Gastrocnemius medialis (tissue), 4 donors: Measurements from ENCODE around the gene RUFY3. TPM values are rescaled to one million over a fixed set of nuclear protein-coding genes. Genes with fewer than 3 reads are reported as not detected.
A peak's percentile ranks its signal among the peaks of the same experiment; 100 is the strongest.

Experiments
- ATAC-seq, 2 donors: fragments of 150-250 bp; one replicate each; pipeline ENCODE4 v1.9.1; 2016
- DNase-seq, 2 donors: peaks; one replicate each; pipeline ENCODE4 v3.0.0-alpha.2; 2019
- H3K27ac ChIP-seq, 4 donors: fragments of 200-600 bp; sonication (generic); 1 replicate in 1 of 4; 2 replicates in 3 of 4; pipeline ENCODE4 v1.5.1; 2016 to 2018; ENCODE audit warnings: mild to moderate bottlenecking in 2 of 4, moderate library complexity in 1 of 4
- H3K27me3 ChIP-seq, 3 donors: fragments of 200-600 bp; sonication (generic) in 2 of 3; 1 replicate in 1 of 3; 2 replicates in 2 of 3; pipeline versions ENCODE4 v1.5.1 to v1.6.0; 2016 to 2019; ENCODE audit warnings: mild to moderate bottlenecking in 1 of 3, moderate library complexity in 1 of 3
- H3K36me3 ChIP-seq, 2 donors: fragments of 200-600 bp; sonication (generic) in 1 of 2; one replicate each; pipeline ENCODE4 v1.5.1; 2017 to 2018
- H3K4me1 ChIP-seq, 2 donors: fragments of 200-600 bp; sonication (generic) in 1 of 2; one replicate each; pipeline ENCODE4 v1.5.1; 2016 to 2017; ENCODE audit warnings: mild to moderate bottlenecking in 2 of 2
- H3K4me3 ChIP-seq, 4 donors: fragments of 200-600 bp; sonication (generic) in 3 of 4; 1 replicate in 1 of 4; 2 replicates in 3 of 4; pipeline ENCODE4 v1.5.1; 2016 to 2019; ENCODE audit warnings: mild to moderate bottlenecking in 2 of 4
- H3K9me3 ChIP-seq, 3 donors: fragments of 200-600 bp; sonication (generic) in 2 of 3; 1 replicate in 1 of 3; 2 replicates in 2 of 3; pipeline ENCODE4 v1.5.1; 2016 to 2019
- POLR2A ChIP-seq, 2 donors: fragments of 450-650 bp; IDR thresholded peaks; one replicate each; pipeline ENCODE4 v1.6.1; 2017; ENCODE audit warnings: antibody characterized with exemption in 2 of 2, mild to moderate bottlenecking in 2 of 2, moderate library complexity in 2 of 2
- in situ Hi-C, 4 donors: fragments of 200-750 bp; cut with MboI; loops; one replicate each; pipeline versions ENCODE4 v1.15.0 to v1.8.0; 2017; ENCODE audit warnings: low sequenced_read_pairs in 4 of 4
- intact Hi-C: fragments of 100-400 bp; cut with DNase I; formaldehyde crosslinking; loops from one replicate; pipeline ENCODE4 v1.15.1; 2023; ENCODE audit warnings: low total_unique reads
- total RNA-seq, 4 donors: library from RNA; depleted of rRNA; stranded (reverse); fragments of >200 nt; gene quantifications; one replicate each; pipeline versions ENCODE4 v1.1.0 to v1.2.3, GENCODE V29; 2016
- TF ChIP-seq, protein P1 (sequence below), 5 experiments: fragments of 450-650 bp in 3 of 5; fragments of 200-600 bp in 2 of 5; sonication (generic) in 2 of 5; IDR thresholded peaks in 4 of 5; conservative IDR thresholded peaks in 1 of 5; 1 replicate in 4 of 5; 2 replicates in 1 of 5; pipeline ENCODE4 v1.5.1; 2016 to 2019; ENCODE audit warnings: antibody characterized with exemption in 5 of 5, mild to moderate bottlenecking in 3 of 5, moderate library complexity in 3 of 5

The RUFY3 gene
- total RNA-seq, 4 donors from 2014 or later = 30.9 to 41.8 (median 37.2) TPM

GRCh38 chr4:70778888-70779422 is 57.2 kb downstream of the RUFY3 start:
- H3K27ac ChIP-seq = peak overlapping the region in 1 of 4 donors; percentile 19
- H3K36me3 ChIP-seq = peaks cover 0 to 47% of the 10 kb centered on the region in 2 donors
- in situ Hi-C loops = no loop called here

GRCh38 chr4:70783096-70783495 is 61.3 kb downstream of the RUFY3 start:
- Histone ChIP-seq H3K9me3 (no peaks in the 10 kb centered on the region), H3K36me3 (peaks cover 2 to 56% of the 10 kb centered on the region in 2 donors), H3K27ac (no peak overlapping the region), H3K4me1 (no peaks in the 10 kb centered on the region), H3K27me3 (no peaks in the 10 kb centered on the region), H3K4me3 (no peak overlapping the region)
- TF ChIP-seq, protein P1, sequence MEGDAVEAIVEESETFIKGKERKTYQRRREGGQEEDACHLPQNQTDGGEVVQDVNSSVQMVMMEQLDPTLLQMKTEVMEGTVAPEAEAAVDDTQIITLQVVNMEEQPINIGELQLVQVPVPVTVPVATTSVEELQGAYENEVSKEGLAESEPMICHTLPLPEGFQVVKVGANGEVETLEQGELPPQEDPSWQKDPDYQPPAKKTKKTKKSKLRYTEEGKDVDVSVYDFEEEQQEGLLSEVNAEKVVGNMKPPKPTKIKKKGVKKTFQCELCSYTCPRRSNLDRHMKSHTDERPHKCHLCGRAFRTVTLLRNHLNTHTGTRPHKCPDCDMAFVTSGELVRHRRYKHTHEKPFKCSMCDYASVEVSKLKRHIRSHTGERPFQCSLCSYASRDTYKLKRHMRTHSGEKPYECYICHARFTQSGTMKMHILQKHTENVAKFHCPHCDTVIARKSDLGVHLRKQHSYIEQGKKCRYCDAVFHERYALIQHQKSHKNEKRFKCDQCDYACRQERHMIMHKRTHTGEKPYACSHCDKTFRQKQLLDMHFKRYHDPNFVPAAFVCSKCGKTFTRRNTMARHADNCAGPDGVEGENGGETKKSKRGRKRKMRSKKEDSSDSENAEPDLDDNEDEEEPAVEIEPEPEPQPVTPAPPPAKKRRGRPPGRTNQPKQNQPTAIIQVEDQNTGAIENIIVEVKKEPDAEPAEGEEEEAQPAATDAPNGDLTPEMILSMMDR (IDR thresholded peaks at IDR 0.05 in 4 of 5, conservative IDR thresholded peaks at IDR 0.05 in 1 of 5) = no peak
- TF ChIP-seq POLR2A (IDR thresholded peaks at IDR 0.05) = no peak
- intact Hi-C loops = no loop called here
- DNase-seq (no peak), ATAC-seq (no peak)
- in situ Hi-C loops = no loop called here

More at GRCh38 chr4:70778888-70779422, 57.2 kb downstream of the RUFY3 start:
- no peak for DNase-seq
- intact Hi-C loops = no loop called here
- TF ChIP-seq, protein P1 (IDR thresholded peaks at IDR 0.05 in 4 of 5, conservative IDR thresholded peaks at IDR 0.05 in 1 of 5) = no peak
- TF ChIP-seq POLR2A (IDR thresholded peaks at IDR 0.05) = no peak
- no peaks in the 10 kb centered on the region for H3K4me1 ChIP-seq
- ATAC-seq = no peak
- no peaks in the 10 kb centered on the region for H3K9me3 ChIP-seq
- no peaks in the 10 kb centered on the region for H3K27me3 ChIP-seq
- no peak overlapping the region for H3K4me3 ChIP-seq

DNA sequence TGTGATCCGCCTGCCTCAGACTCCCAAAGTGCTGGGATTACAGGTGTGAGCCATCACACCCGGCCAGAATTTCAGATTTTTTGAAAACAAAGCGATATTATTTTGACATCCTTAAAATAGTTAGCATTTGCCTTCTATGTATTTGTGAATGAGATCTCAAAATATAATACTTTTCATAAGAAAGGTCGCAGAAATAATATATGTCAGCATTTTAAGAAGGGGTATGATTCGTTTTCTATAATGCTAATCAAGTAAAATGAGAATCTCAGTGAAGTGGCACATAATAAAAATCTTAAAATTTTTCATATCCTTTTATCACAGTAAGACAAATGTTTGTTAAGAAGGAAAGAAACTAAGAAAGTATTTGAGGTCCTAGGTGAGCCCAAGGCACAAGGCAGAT is 65.7 kb downstream of the RUFY3 start:
- intact Hi-C loops (no loop called here), in situ Hi-C loops (no loop called here)
- Histone ChIP-seq H3K36me3 (peaks cover 2 to 93% of the 10 kb centered on the region in 2 donors), H3K9me3 (no peaks in the 10 kb centered on the region), H3K4me3 (no peak overlapping the region), H3K4me1 (no peaks in the 10 kb centered on the region), H3K27ac (no peak overlapping the region), H3K27me3 (no peaks in the 10 kb centered on the region)
- TF ChIP-seq, protein P1 (IDR thresholded peaks at IDR 0.05 in 4 of 5, conservative IDR thresholded peaks at IDR 0.05 in 1 of 5) = no peak
- TF ChIP-seq POLR2A (IDR thresholded peaks at IDR 0.05) = no peak
- no peak for ATAC-seq
- DNase-seq = no peak

GRCh38 chr4:70788733-70789132 is 67.0 kb downstream of the RUFY3 start:
- H3K36me3 ChIP-seq = peaks cover 2 to 94% of the 10 kb centered on the region in 2 donors
- no peaks in the 10 kb centered on the region for H3K4me1 ChIP-seq
- H3K9me3 ChIP-seq = no peaks in the 10 kb centered on the region
- no peaks in the 10 kb centered on the region for H3K27me3 ChIP-seq
- H3K27ac ChIP-seq = no peak overlapping the region
- ATAC-seq = no peak
- no peak for DNase-seq
- no peak overlapping the region for H3K4me3 ChIP-seq
- intact Hi-C loops (no loop called here), in situ Hi-C loops (no loop called here)
- TF ChIP-seq, protein P1 (IDR thresholded peaks at IDR 0.05 in 4 of 5, conservative IDR thresholded peaks at IDR 0.05 in 1 of 5) = no peak
- TF ChIP-seq POLR2A (IDR thresholded peaks at IDR 0.05) = no peak

- in situ Hi-C loops = no loop called here
- ATAC-seq (no peak), DNase-seq (no peak)
- H3K4me3 ChIP-seq = no peak overlapping the region
- H3K9me3 ChIP-seq = no peaks in the 10 kb centered on the region
- intact Hi-C loops = no loop called here
- H3K27ac ChIP-seq = no peak overlapping the region
- TF ChIP-seq, protein P1 (IDR thresholded peaks at IDR 0.05 in 4 of 5, conservative IDR thresholded peaks at IDR 0.05 in 1 of 5) = no peak
- TF ChIP-seq POLR2A (IDR thresholded peaks at IDR 0.05) = no peak
- H3K27me3 ChIP-seq = no peaks in the 10 kb centered on the region
- peaks cover 0 to 73% of the 10 kb centered on the region in 2 donors for H3K36me3 ChIP-seq
- H3K4me1 ChIP-seq = no peaks in the 10 kb centered on the region
Measured at GRCh38 chr4:70793626-70794025, 71.9 kb downstream of the RUFY3 start.
